ENCODE measurements around the gene SNX33. TPM values are rescaled to one million over a fixed set of nuclear protein-coding genes. Genes with fewer than 3 reads are reported as not detected.

The SNX33 gene
- total and polyA plus RNA-seq, 2 of the 13 experiments (the other 11 are each of a cell fraction or from before 2014, with no cell fraction given): 11.0 to 11.6 TPM

GRCh38 chr15:75694241-75695182 lies 46.8 kb downstream of the SNX33 start (continued):
- TF ChIP-seq ATF4 (CRISPR knock-in tag; IDR thresholded peaks at IDR 0.05): no peak
- no peak for TF ChIP-seq ATF2 (CRISPR knock-in tag; IDR thresholded peaks at IDR 0.05)
- no peak for TF ChIP-seq ZNF224 (CRISPR knock-in tag; IDR thresholded peaks at IDR 0.05)
- TF ChIP-seq RXRB (CRISPR knock-in tag; IDR thresholded peaks at IDR 0.05; ENCODE audit: borderline replicate concordance): no peak
- no peak for TF ChIP-seq MIER2 (CRISPR knock-in tag; IDR thresholded peaks at IDR 0.05)
- no peak for TF ChIP-seq ZBTB49 (CRISPR knock-in tag; IDR thresholded peaks at IDR 0.05; ENCODE audit: borderline replicate concordance)
- no peak for TF ChIP-seq TFDP2 (CRISPR knock-in tag; IDR thresholded peaks at IDR 0.05)
- TF ChIP-seq BRD4 (CRISPR knock-in tag; IDR thresholded peaks at IDR 0.05): no peak
- TF ChIP-seq THAP7 (CRISPR knock-in tag; IDR thresholded peaks at IDR 0.05): no peak
- TF ChIP-seq DMAP1 (CRISPR knock-in tag; IDR thresholded peaks at IDR 0.05): no peak
- TF ChIP-seq BRCA1 (CRISPR knock-in tag; IDR thresholded peaks at IDR 0.05): no peak
- TF ChIP-seq MED13 (CRISPR knock-in tag; IDR thresholded peaks at IDR 0.05): no peak
- peak; percentile 92 for TF ChIP-seq TFAP4 (IDR thresholded peaks at IDR 0.05; ENCODE audit: borderline replicate concordance, low read depth)
- no peak for TF ChIP-seq NFIB (CRISPR knock-in tag; IDR thresholded peaks at IDR 0.05; ENCODE audit: borderline replicate concordance)
- no peak for TF ChIP-seq ZNF431 (CRISPR knock-in tag; IDR thresholded peaks at IDR 0.05; ENCODE audit: borderline replicate concordance, low read depth)
- no peak for TF ChIP-seq NCOA1 (CRISPR knock-in tag; IDR thresholded peaks at IDR 0.05)
- no peak for TF ChIP-seq CREM (IDR thresholded peaks at IDR 0.05)
- TF ChIP-seq CREM (CRISPR knock-in tag; IDR thresholded peaks at IDR 0.05): no peak
- no peak for TF ChIP-seq CHD4 (IDR thresholded peaks at IDR 0.05; ENCODE audit: borderline replicate concordance, low read length)
